GM23338 (cell line): ENCODE measurements around the gene PKD1. TPM values are rescaled to one million over a fixed set of nuclear protein-coding genes. Genes with fewer than 3 reads are reported as not detected.

Source experiments
- ATAC-seq: fragments of 200-7000 bp; cut with Tn5 transposase; 3 replicates; pipeline ENCODE4 v1.9.1; 2020
- DNase-seq: peaks from one replicate; pipeline ENCODE4 v3.0.0-alpha.2; 2015; ENCODE audit warnings: low spot score
- H2AFZ ChIP-seq: fragments of 200-600 bp; sonication (generic); 2 replicates; pipeline ENCODE4 v1.8.0; 2016; ENCODE audit warnings: antibody characterized with exemption, mild to moderate bottlenecking, moderate library complexity
- H3F3A ChIP-seq: fragments of 200-600 bp; sonication (generic); replicated peaks from 2 replicates; pipeline ENCODE4 v1.8.0; 2017; ENCODE audit warnings: antibody characterized with exemption, mixed run types, low read depth
- H3K27ac ChIP-seq: fragments of 200-600 bp; sonication (generic); 2 replicates; pipeline ENCODE4 v1.6.1; 2016; ENCODE audit warnings: low read depth
- H3K27me3 ChIP-seq: fragments of 200-600 bp; sonication (generic); 2 replicates; pipeline ENCODE4 v1.8.0; 2016; ENCODE audit warnings: mild to moderate bottlenecking, mixed run types, moderate library complexity; ENCODE audit not compliant: insufficient read depth
- H3K36me3 ChIP-seq: fragments of 200-600 bp; sonication (generic); 2 replicates; pipeline ENCODE4 v1.8.0; 2016; ENCODE audit warnings: mild to moderate bottlenecking; ENCODE audit not compliant: insufficient read depth
- H3K4me1 ChIP-seq: fragments of 200-600 bp; sonication (generic); 2 replicates; pipeline ENCODE4 v1.8.0; 2016; ENCODE audit warnings: mild to moderate bottlenecking, moderate library complexity; ENCODE audit not compliant: insufficient read depth
- H3K4me2 ChIP-seq: fragments of 200-600 bp; sonication (generic); 2 replicates; pipeline ENCODE4 v1.7.1; 2017; ENCODE audit warnings: mixed run types
- H3K4me3 ChIP-seq: fragments of 200-600 bp; sonication (generic); 2 replicates; pipeline ENCODE4 v1.6.1; 2016; ENCODE audit warnings: mixed run types
- H3K79me2 ChIP-seq: fragments of 200-600 bp; sonication (generic); replicated peaks from 2 replicates; pipeline ENCODE4 v1.8.0; 2017; ENCODE audit warnings: mild to moderate bottlenecking; ENCODE audit not compliant: insufficient read depth
- H3K9me2 ChIP-seq: fragments of 200-600 bp; sonication (generic); 2 replicates; pipeline ENCODE4 v1.8.0; 2017; ENCODE audit not compliant: insufficient read depth
- H4K20me1 ChIP-seq: fragments of 200-600 bp; sonication (generic); replicated peaks from 2 replicates; pipeline ENCODE4 v1.8.0; 2017; ENCODE audit warnings: mild to moderate bottlenecking; ENCODE audit not compliant: insufficient read depth
- H3K27ac Mint-ChIP-seq: 2 replicates; pipeline ENCODE4 v1.8.0; 2020; ENCODE audit warnings: inconsistent platforms, mild to moderate bottlenecking, moderate library complexity, mixed read lengths
- H3K27me3 Mint-ChIP-seq: 3 replicates; pipeline ENCODE4 v1.8.0; 2022; ENCODE audit warnings: low read depth, mild to moderate bottlenecking, moderate library complexity, mixed read lengths, inconsistent platforms; ENCODE audit not compliant: insufficient read depth, poor library complexity
- H3K36me3 Mint-ChIP-seq: 3 replicates; pipeline ENCODE4 v1.8.0; 2021; ENCODE audit warnings: low read depth, mild to moderate bottlenecking, inconsistent platforms, moderate library complexity, mixed read lengths
- H3K4me1 Mint-ChIP-seq: 3 replicates; pipeline ENCODE4 v1.8.0; 2020; ENCODE audit warnings: mild to moderate bottlenecking, inconsistent platforms, mixed read lengths
- H3K4me3 Mint-ChIP-seq: 3 replicates; pipeline ENCODE4 v1.8.0; 2021; ENCODE audit warnings: moderate library complexity, mild to moderate bottlenecking, inconsistent platforms, mixed read lengths
- H3K9me3 Mint-ChIP-seq: 3 replicates; pipeline ENCODE4 v1.8.0; 2020; ENCODE audit warnings: moderate library complexity, mild to moderate bottlenecking, inconsistent platforms, mixed read lengths
- CTCF ChIP-seq, 2 experiments: fragments of 200-600 bp in 1 of 2; sonication (generic) in 1 of 2; conservative IDR thresholded peaks; 2 replicates each; pipeline versions ENCODE4 v1.5.1 to v1.6.1; 2016 to 2017; ENCODE audit warnings: antibody characterized with exemption in 2 of 2, low read depth in 2 of 2, mild to moderate bottlenecking in 2 of 2, moderate library complexity in 1 of 2
- ETS1 ChIP-seq: IDR thresholded peaks from 2 replicates; pipeline ENCODE4 v1.6.1; 2016; ENCODE audit warnings: antibody characterized with exemption
- EZH2 ChIP-seq: fragments of 200-600 bp; sonication (generic); IDR thresholded peaks from one replicate; pipeline ENCODE4 v1.8.0; 2017; ENCODE audit warnings: antibody characterized with exemption, mild to moderate bottlenecking, low read depth; ENCODE audit not compliant: unreplicated experiment
- EZH2phosphoT487 ChIP-seq: fragments of 200-600 bp; sonication (generic); IDR thresholded peaks from one replicate; pipeline ENCODE4 v1.8.1; 2018; ENCODE audit warnings: antibody characterized with exemption; ENCODE audit not compliant: unreplicated experiment
- JUNB ChIP-seq: IDR thresholded peaks from one replicate; pipeline ENCODE4 v1.6.1; 2016; ENCODE audit warnings: antibody characterized with exemption; ENCODE audit not compliant: unreplicated experiment
- NANOG ChIP-seq: IDR thresholded peaks from 2 replicates; pipeline ENCODE4 v1.6.1; 2016; ENCODE audit warnings: antibody characterized with exemption, borderline replicate concordance
- POLR2AphosphoS5 ChIP-seq: IDR thresholded peaks from 2 replicates; pipeline ENCODE4 v1.6.1; 2016; ENCODE audit warnings: antibody characterized with exemption, low read depth
- STAT1 ChIP-seq: IDR thresholded peaks from one replicate; pipeline ENCODE4 v1.6.1; 2016; ENCODE audit warnings: antibody characterized with exemption; ENCODE audit not compliant: unreplicated experiment
- ZNF114 ChIP-seq: fragments of 250-450 bp; sonication (Bioruptor Pico); IDR thresholded peaks from 2 replicates; pipeline ENCODE4 v1.5.0; 2020; ENCODE audit warnings: mild to moderate bottlenecking, moderate library complexity
- ZNF331 ChIP-seq: fragments of 250-450 bp; sonication (Bioruptor Pico); IDR thresholded peaks from 2 replicates; pipeline ENCODE4 v1.5.0; 2020; ENCODE audit warnings: low read depth, mild to moderate bottlenecking, moderate library complexity
- polyA plus RNA-seq: library from polyadenylated mRNA; unstranded; fragments of >200 nt; fragmentation: Nextera tagmentation; extraction: Ambion mirVana; gene quantifications from 2 replicates; pipeline ENCODE4 v1.2.1, GENCODE V29; 2016
- total RNA-seq: library from RNA; depleted of rRNA; stranded (reverse); fragments of >200 nt; shearing (Covaris generic); gene quantifications from 2 replicates; pipeline ENCODE4 v1.2.3, GENCODE V29; 2014
- TF ChIP-seq, protein P1 (sequence below): IDR thresholded peaks from one replicate; pipeline ENCODE4 v1.6.1; 2018; ENCODE audit warnings: antibody characterized with exemption; ENCODE audit not compliant: unreplicated experiment

PKD1 gene
- total and polyA plus RNA-seq, 2 experiments from 2014 or later, result 21.1 to 107 TPM

- Histone ChIP-seq H3K36me3 (no peaks in the 10 kb centered on the region), H3K4me2 (no peak overlapping the region), H3K79me2 (no peaks in the 10 kb centered on the region), H3K4me1 (no peaks in the 10 kb centered on the region), H3K9me2 (no peaks in the 10 kb centered on the region), H3K4me3 (no peak overlapping the region), H3F3A (no peaks in the 10 kb centered on the region), H3K27me3 (no peaks in the 10 kb centered on the region), H4K20me1 (no peaks in the 10 kb centered on the region), H2AFZ (no peak overlapping the region), H3K27ac (no peak overlapping the region)
- TF ChIP-seq POLR2AphosphoS5 (no peak), NANOG (no peak), EZH2phosphoT487 (no peak), EZH2 (no peak), STAT1 (no peak), JUNB (no peak), ZNF114 (no peak), ZNF331 (CRISPR knock-in tag) (no peak), CTCF (conservative IDR thresholded peaks at IDR 0.05; ENCODE audit: low read depth in 2 of 2) (no peak), ETS1 (no peak)
- TF ChIP-seq, protein P1, sequence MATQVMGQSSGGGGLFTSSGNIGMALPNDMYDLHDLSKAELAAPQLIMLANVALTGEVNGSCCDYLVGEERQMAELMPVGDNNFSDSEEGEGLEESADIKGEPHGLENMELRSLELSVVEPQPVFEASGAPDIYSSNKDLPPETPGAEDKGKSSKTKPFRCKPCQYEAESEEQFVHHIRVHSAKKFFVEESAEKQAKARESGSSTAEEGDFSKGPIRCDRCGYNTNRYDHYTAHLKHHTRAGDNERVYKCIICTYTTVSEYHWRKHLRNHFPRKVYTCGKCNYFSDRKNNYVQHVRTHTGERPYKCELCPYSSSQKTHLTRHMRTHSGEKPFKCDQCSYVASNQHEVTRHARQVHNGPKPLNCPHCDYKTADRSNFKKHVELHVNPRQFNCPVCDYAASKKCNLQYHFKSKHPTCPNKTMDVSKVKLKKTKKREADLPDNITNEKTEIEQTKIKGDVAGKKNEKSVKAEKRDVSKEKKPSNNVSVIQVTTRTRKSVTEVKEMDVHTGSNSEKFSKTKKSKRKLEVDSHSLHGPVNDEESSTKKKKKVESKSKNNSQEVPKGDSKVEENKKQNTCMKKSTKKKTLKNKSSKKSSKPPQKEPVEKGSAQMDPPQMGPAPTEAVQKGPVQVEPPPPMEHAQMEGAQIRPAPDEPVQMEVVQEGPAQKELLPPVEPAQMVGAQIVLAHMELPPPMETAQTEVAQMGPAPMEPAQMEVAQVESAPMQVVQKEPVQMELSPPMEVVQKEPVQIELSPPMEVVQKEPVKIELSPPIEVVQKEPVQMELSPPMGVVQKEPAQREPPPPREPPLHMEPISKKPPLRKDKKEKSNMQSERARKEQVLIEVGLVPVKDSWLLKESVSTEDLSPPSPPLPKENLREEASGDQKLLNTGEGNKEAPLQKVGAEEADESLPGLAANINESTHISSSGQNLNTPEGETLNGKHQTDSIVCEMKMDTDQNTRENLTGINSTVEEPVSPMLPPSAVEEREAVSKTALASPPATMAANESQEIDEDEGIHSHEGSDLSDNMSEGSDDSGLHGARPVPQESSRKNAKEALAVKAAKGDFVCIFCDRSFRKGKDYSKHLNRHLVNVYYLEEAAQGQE, result no peak
- no peak for ATAC-seq
- Mint-ChIP-seq H3K27me3 (peaks cover 5% of the 10 kb centered on the region), H3K9me3 (no peaks in the 10 kb centered on the region), H3K4me1 (no peaks in the 10 kb centered on the region), H3K27ac (no peak overlapping the region), H3K36me3 (peaks cover 5% of the 10 kb centered on the region; the same call in 1 of the 3 replicates), H3K4me3 (no peak overlapping the region)
- DNase-seq, result no peak
Observed at GRCh38 chr16:2083409-2083808, 52.3 kb downstream of the PKD1 start.
